ENCODE data around the gene MARK4.

The MARK4 gene

DNA sequence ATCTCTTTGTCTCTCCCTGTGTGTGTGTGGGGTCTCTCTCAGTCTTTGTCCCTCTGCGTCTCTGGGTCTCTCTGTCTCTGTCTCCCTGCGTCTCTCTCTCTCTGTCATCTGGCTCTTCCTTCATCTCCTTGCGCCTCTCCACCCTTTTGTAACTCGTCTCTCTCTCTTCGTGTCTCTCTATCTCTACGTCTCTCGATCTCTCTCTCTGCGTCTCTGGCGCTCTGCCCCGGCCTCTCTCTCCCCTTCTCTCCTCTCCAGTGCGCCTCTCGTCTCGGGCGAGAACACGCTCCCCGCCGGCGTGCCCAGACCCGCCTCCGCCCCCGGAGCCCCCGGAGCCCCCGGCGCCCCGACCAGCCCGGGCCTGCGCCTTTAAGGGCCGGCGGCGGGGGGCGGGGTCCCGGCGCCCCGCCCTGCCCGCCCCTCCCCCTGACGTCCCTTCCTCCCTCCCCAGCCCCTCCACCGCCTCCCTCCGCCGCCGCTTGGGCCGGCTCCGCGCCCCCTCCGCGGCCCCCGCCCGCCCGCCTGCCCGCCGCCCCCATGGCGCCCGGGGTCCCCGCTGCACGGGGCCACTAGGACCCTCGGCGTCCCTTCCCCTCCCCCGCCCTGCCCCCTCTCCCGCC, at the start of gene MARK4:
Gene MARK4, plus strand, starts transcription at position 440 of the 620 bp plus-strand sequence. CDS start 318 bp downstream, outside the sequence.
- TF ChIP-seq, protein P1, sequence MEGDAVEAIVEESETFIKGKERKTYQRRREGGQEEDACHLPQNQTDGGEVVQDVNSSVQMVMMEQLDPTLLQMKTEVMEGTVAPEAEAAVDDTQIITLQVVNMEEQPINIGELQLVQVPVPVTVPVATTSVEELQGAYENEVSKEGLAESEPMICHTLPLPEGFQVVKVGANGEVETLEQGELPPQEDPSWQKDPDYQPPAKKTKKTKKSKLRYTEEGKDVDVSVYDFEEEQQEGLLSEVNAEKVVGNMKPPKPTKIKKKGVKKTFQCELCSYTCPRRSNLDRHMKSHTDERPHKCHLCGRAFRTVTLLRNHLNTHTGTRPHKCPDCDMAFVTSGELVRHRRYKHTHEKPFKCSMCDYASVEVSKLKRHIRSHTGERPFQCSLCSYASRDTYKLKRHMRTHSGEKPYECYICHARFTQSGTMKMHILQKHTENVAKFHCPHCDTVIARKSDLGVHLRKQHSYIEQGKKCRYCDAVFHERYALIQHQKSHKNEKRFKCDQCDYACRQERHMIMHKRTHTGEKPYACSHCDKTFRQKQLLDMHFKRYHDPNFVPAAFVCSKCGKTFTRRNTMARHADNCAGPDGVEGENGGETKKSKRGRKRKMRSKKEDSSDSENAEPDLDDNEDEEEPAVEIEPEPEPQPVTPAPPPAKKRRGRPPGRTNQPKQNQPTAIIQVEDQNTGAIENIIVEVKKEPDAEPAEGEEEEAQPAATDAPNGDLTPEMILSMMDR (conservative IDR thresholded peaks at IDR 0.05; ENCODE audit: low read length) = no peak
- peak within 1 kb of the TSS; percentile 81 for H3K4me3 ChIP-seq (ENCODE audit: low read length)
- DNase-seq (ENCODE audit: low read depth) = peak; percentile 46

DNA sequence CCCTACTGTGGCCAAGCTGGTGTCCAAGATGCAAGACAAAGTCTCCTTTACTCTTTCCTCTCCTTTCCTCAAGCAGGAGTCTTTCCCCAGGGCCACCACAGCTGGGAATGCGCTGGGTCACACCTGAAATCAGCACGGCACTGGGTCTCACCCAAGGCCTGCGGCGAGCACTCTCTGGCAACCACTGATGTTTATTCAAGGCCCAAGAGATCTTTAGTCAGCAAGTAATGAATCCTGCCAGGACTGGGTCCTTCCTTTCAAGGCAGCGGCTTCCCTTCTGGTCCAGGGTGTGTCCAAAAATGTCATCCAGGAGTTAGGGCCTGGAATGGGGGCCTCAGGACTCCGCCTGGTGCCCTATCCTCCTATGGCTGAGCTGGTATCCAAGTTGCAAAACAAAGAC, 48.4 kb upstream of the MARK4 start:
- no peak for DNase-seq (ENCODE audit: low read depth)
- H3K4me3 ChIP-seq (ENCODE audit: low read length) = no peak overlapping the region
- TF ChIP-seq, protein P1 (conservative IDR thresholded peaks at IDR 0.05; ENCODE audit: low read length) = no peak

DNA sequence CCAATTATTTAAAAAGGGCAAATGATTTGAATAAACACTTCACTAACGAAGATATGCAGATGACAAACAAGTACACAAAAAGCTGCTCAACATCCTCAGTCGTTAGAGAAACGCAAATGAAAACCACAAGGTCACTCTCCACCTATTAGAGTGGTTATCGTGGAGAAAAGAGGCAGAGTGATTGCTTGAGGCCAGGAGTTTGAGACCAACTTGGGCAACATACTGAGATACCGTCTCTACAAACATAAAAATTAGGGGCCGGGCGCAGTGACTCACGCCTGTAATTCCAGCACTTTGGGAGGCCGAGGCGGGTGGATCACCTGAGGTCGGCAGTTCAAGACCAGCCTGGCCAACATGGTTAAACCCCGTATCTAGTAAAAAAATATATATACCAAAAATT, 45.3 kb upstream of the MARK4 start:
- DNase-seq (ENCODE audit: low read depth) = no peak
- TF ChIP-seq, protein P1 (conservative IDR thresholded peaks at IDR 0.05; ENCODE audit: low read length) = no peak
- no peak overlapping the region for H3K4me3 ChIP-seq (ENCODE audit: low read length)

DNA sequence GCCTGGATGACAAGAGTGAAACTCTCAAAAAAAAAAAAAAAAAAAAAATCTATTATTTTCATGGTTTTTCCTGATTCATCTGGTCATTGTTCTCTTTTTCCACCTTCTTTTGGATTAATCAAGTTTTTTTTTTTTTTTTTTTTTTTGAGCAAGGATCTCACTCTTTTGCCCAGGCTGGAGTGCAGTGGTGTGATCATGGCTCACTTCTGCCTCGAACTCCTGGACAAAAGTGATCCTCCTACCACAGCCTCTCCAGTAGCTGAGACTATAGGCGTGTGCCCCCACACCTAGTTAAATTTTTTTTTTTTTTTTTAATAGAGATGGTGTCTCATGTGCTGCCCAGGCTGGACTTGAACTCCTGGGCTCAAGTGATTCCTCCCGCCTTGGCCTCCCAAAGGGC, 44.7 kb upstream of the MARK4 start:
- TF ChIP-seq, protein P1 (conservative IDR thresholded peaks at IDR 0.05; ENCODE audit: low read length) = no peak

DNA sequence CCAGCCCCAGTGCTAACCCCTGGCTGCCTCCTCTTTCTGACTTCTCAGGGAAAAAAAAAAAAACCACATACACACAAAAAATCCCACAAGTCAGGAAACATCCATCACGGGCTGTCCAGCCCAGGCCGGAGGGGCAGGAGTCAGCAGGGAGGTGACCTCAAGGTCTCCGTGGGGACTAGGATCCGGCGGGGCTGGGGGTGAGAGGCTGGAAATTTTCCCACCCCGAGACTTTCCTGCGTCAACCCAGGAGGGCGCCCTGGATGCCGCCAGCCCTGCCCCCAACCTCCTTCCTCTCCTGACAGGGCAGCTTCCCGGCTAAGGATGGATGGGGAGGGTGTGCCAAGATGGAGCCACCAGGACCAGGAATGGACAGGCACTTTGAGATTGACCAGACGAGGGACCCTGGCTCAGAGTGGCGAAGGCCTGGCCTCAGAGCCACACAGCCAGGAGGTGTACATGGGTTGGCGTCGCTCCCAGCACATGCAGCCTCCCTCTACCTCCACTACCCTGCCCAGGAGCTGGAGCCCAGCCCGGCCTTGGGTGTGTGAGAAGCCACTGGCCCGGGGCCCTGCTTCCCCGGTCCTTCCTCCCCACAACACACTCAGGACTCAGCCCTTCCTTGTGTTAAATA, 39.2 kb upstream of the MARK4 start:
- no peak overlapping the region for H3K4me3 ChIP-seq (ENCODE audit: low read length)
- TF ChIP-seq, protein P1 (conservative IDR thresholded peaks at IDR 0.05; ENCODE audit: low read length) = no peak
- no peak for DNase-seq (ENCODE audit: low read depth)

More for the DNA sequence above, 44.7 kb upstream of the MARK4 start:
- DNase-seq (ENCODE audit: low read depth) = no peak
- no peak overlapping the region for H3K4me3 ChIP-seq (ENCODE audit: low read length)

DNA sequence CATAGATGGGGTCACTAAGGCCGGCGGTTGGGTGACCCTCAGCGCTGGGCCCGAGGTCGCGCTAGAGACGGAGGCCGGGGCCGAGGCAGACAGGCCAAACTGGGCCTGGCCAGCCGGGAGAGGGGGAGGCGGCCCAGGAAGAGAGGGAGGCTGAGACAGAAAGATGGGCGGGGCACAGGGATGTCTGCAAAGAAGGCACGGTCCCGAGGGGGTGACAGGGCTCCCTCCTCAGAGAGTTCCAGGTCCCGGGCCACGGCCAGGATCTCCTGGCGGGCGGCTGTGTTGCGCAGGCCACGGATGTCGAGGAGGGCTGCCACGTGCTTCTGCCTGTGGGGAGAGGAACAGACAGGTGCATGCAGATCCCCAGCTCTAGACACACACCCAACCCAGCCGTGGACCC, 38.0 kb upstream of the MARK4 start:
- TF ChIP-seq, protein P1 (conservative IDR thresholded peaks at IDR 0.05; ENCODE audit: low read length) = no peak
- no peak overlapping the region for H3K4me3 ChIP-seq (ENCODE audit: low read length)
- DNase-seq (ENCODE audit: low read depth) = no peak

All from AG10803 (cell line).